Measurements from ENCODE around the gene MSANTD3. TPM values are rescaled to one million over a fixed set of nuclear protein-coding genes. Genes with fewer than 3 reads are reported as not detected.

Gene MSANTD3
- total and polyA plus RNA-seq, 8 donors, result 19.9 to 31.7 (median 22.2) TPM

GRCh38 chr9:100394816-100395215, 32.1 kb upstream of the MSANTD3 start:
- ATAC-seq (peak; percentile 14), DNase-seq (no peak)
- Histone ChIP-seq H3K27ac (no peak overlapping the region), H3K4me1 (no peaks in the 10 kb centered on the region), H3K9me3 (no peaks in the 10 kb centered on the region), H3K36me3 (no peaks in the 10 kb centered on the region), H3K27me3 (no peaks in the 10 kb centered on the region), H3K4me3 (no peak overlapping the region)
- intact Hi-C loops (cut with DNase I), result no loop called here
- no peak for TF ChIP-seq CTCF (IDR thresholded peaks at IDR 0.05)

DNA sequence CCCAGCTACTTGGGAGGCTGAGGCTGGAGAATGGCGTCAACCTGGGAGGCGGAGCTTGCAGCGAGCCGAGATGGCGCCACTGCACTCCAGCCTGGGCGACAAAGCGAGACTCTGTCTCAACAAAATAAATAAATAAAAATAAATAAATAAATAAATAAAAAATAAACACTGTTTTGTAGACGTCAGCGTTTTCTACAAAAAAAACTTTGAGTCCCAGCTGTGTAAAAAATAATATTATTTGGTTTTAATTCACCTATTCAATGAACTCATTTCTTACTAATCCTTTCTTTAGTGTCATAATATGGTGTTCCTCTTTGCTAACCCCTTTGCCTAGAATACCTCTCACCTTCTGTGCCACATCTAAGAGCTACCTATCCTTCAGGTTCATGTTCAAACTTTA, 30.2 kb upstream of the MSANTD3 start:
- Histone ChIP-seq H3K27me3 (no peaks in the 10 kb centered on the region), H3K9me3 (no peaks in the 10 kb centered on the region), H3K36me3 (no peaks in the 10 kb centered on the region), H3K27ac (no peak overlapping the region), H3K4me1 (no peaks in the 10 kb centered on the region), H3K4me3 (no peak overlapping the region)
- intact Hi-C loops (cut with DNase I), result no loop called here
- TF ChIP-seq CTCF (IDR thresholded peaks at IDR 0.05), result no peak
- no peak for ATAC-seq
- no peak for DNase-seq

DNA sequence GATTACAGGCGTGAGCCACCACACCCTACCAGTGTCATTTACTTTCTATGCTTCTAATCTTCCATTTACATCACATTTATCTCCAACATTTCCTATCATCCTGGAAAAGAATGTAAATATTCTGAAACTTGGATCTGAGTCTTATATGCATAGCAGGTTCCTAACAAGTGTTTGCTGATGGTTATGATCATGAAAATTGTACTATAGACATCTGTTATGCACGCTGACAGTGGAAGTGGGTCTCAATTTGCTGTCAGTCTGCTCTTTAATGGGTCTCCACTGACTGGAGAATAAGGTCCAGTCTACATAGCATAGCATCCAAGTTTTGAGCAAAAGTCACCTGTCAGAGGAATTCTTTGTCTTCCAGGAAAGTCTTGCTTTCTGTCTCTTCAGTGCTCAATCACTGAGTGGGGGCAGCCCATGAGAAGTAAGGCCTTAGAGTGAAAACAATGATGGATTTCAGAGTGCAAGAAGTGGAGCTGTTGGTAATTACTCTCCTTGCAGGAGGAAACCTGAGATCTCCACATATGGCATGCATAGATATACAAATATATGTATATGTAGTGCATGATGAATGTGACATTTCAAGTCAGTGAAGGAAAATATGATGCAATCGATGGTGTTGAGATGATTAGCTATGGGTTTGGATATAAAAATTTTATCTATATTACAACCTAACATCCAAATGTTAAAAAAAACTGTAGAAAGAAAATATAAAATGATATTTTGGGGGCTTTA, 29.2 kb upstream of the MSANTD3 start:
- Histone ChIP-seq H3K4me1 (no peaks in the 10 kb centered on the region), H3K36me3 (no peaks in the 10 kb centered on the region), H3K27me3 (no peaks in the 10 kb centered on the region), H3K27ac (no peak overlapping the region), H3K9me3 (no peaks in the 10 kb centered on the region), H3K4me3 (no peak overlapping the region)
- no peak for TF ChIP-seq CTCF (IDR thresholded peaks at IDR 0.05)
- no peak for ATAC-seq
- DNase-seq, result no peak
- intact Hi-C loops (cut with DNase I), result no loop called here

DNA sequence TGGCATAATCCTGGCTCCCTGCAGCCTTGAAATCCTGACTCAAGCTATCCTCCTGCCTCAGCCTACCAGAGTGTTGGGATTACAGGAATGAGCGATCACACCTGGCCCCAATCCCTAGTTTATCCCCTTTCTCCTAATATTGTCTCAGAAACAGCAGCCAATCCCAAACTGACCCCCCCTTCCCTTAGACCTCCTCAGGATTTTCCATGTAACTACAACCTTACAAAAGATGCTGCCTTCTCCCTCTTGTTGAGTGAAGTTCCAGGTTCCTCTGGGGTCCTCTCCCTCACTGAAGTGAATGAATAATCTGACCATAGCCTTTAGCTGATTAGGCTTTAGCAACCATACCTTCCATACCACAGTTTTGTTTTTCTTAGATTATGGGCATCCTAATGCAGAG, 25.9 kb upstream of the MSANTD3 start:
- Histone ChIP-seq H3K36me3 (no peaks in the 10 kb centered on the region), H3K9me3 (no peaks in the 10 kb centered on the region), H3K27ac (no peak overlapping the region), H3K4me3 (no peak overlapping the region), H3K4me1 (no peaks in the 10 kb centered on the region), H3K27me3 (no peaks in the 10 kb centered on the region)
- no peak for TF ChIP-seq CTCF (IDR thresholded peaks at IDR 0.05)
- ATAC-seq, result no peak
- DNase-seq, result no peak
- intact Hi-C loops (cut with DNase I), result no loop called here

- ATAC-seq (no peak), DNase-seq (no peak)
- Histone ChIP-seq H3K36me3 (no peaks in the 10 kb centered on the region), H3K9me3 (no peaks in the 10 kb centered on the region), H3K27ac (no peak overlapping the region), H3K27me3 (no peaks in the 10 kb centered on the region), H3K4me1 (peaks cover 2 to 11% of the 10 kb centered on the region in 2 donors), H3K4me3 (no peak overlapping the region)
- intact Hi-C loops (cut with DNase I), result no loop called here
- no peak for TF ChIP-seq CTCF (IDR thresholded peaks at IDR 0.05)
Measured at GRCh38 chr9:100406962-100407361, 20.0 kb upstream of the MSANTD3 start.

Measured in left lung (tissue), 10 donors.